ENCODE measurements around the gene ABLIM3.

DNA sequence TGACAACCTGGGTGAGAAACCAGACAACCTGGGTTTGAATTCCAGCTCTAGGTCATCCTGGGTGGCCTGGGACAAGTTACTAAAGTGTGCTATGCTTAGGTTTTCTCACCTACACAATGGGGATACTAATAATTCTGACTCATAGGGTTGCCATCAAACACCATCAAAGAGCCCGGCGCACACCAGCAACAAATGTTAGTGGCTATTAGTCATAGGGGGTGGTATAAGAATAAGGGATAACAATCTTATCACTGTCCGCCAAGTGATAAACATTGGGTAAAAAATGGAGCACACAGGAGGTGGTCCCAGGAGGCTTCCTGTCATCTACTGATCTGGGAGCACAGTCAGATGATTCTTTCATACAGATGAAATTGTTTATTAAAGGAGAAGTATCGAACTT is 68.9 kb downstream of the ABLIM3 start:
- TF ChIP-seq GTF2F1 (IDR thresholded peaks at IDR 0.05; ENCODE audit: low read depth, low read length) (no peak), POLR2A (conservative IDR thresholded peaks at IDR 0.05) (no peak)
- TF ChIP-seq, protein P1, sequence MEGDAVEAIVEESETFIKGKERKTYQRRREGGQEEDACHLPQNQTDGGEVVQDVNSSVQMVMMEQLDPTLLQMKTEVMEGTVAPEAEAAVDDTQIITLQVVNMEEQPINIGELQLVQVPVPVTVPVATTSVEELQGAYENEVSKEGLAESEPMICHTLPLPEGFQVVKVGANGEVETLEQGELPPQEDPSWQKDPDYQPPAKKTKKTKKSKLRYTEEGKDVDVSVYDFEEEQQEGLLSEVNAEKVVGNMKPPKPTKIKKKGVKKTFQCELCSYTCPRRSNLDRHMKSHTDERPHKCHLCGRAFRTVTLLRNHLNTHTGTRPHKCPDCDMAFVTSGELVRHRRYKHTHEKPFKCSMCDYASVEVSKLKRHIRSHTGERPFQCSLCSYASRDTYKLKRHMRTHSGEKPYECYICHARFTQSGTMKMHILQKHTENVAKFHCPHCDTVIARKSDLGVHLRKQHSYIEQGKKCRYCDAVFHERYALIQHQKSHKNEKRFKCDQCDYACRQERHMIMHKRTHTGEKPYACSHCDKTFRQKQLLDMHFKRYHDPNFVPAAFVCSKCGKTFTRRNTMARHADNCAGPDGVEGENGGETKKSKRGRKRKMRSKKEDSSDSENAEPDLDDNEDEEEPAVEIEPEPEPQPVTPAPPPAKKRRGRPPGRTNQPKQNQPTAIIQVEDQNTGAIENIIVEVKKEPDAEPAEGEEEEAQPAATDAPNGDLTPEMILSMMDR (IDR thresholded peaks at IDR 0.05 in 2 of 3, conservative IDR thresholded peaks at IDR 0.05 in 1 of 3; ENCODE audit: insufficient read depth in 2 of 3, low read depth in 1 of 3, low read length in 3 of 3) = no peak
- TF ChIP-seq, protein P2, sequence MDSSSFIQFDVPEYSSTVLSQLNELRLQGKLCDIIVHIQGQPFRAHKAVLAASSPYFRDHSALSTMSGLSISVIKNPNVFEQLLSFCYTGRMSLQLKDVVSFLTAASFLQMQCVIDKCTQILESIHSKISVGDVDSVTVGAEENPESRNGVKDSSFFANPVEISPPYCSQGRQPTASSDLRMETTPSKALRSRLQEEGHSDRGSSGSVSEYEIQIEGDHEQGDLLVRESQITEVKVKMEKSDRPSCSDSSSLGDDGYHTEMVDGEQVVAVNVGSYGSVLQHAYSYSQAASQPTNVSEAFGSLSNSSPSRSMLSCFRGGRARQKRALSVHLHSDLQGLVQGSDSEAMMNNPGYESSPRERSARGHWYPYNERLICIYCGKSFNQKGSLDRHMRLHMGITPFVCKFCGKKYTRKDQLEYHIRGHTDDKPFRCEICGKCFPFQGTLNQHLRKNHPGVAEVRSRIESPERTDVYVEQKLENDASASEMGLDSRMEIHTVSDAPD (CRISPR knock-in tag; IDR thresholded peaks at IDR 0.05) = no peak

Measured in K562 (cell line).